Left colon (tissue), 2 donors: ENCODE data around the gene ZNF117. TPM values are rescaled to one million over a fixed set of nuclear protein-coding genes. Genes with fewer than 3 reads are reported as not detected.
A peak's percentile ranks its signal among the peaks of the same experiment; 100 is the strongest.
"Not testable (repeated sequence)": the region's sequence is repeated elsewhere in the genome, so short reads cannot be mapped to it uniquely, and the experiment has no call there.

Experiments
- ATAC-seq: fragments of 200-7000 bp; cut with Tn5 transposase; one replicate; pipeline ENCODE4 v1.9.1; 2020; ENCODE audit warnings: mild to moderate bottlenecking, moderate library complexity
- DNase-seq, 2 donors: peaks; one replicate each; pipeline ENCODE4 v3.0.0-alpha.2; 2020
- intact Hi-C, 2 donors: fragments of 100-400 bp; cut with DNase I in 1 of 2; cut with micrococcal nuclease in 1 of 2; formaldehyde crosslinking; loops; one replicate each; pipeline versions ENCODE4 v1.11.2 to v1.14.0; 2022; cut with DNase I, micrococcal nuclease
- long read RNA-seq: library from polyadenylated mRNA; unstranded; transcript quantifications from one replicate; pipeline ENCODE4 v2.0.0, GENCODE V29; 2021
- total RNA-seq, 2 donors: library from RNA; stranded (reverse); fragmentation: NEBNext Ultra II Directional; extraction: Animal tissue kit (Norgen Biotek cat#: 25700); gene quantifications; one replicate each; pipeline ENCODE4 v1.2.1, GENCODE V29; 2021
- donor health status: DM: no; HTN: no; CAD: no.
- donor health status: DM: yes; HTN: yes; CAD: no.

The ZNF117 gene
- total RNA-seq, result 1 to 10 TPM; 3.3 to 3.4 TPM
- long read RNA-seq, full-length matches to known transcripts, result 1 of 1 reads
- long read RNA-seq, partial matches to known transcripts, result 0 of 1 reads
- long read RNA-seq, other reads (novel, unspliced or antisense), result 0 of 1 reads

DNA sequence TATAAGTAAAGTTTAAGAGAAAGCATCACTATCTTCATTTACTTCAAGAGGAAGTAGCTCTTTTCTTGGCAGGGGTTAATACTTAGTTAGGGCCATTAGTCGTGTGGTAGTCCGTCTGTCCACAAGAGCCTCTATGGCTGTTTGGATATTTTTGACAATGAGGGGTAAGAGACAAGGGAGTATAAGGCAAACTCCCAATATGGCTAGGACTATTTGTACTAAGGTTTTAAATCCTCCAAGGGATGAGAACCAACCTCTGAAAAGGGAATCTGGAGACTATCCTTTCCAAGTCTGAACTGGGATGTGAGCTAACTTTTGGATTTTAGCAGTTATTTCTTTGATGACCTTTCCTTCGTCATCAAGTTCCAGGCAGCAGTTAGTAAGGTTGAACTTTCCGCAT, at the start of gene ZNF117:
TSS of gene ZNF117 (minus strand) at position 101 of the 400 bp plus-strand sequence.
- DNase-seq (no peak), ATAC-seq (no peak)
- intact Hi-C loops, result no loop called here

DNA sequence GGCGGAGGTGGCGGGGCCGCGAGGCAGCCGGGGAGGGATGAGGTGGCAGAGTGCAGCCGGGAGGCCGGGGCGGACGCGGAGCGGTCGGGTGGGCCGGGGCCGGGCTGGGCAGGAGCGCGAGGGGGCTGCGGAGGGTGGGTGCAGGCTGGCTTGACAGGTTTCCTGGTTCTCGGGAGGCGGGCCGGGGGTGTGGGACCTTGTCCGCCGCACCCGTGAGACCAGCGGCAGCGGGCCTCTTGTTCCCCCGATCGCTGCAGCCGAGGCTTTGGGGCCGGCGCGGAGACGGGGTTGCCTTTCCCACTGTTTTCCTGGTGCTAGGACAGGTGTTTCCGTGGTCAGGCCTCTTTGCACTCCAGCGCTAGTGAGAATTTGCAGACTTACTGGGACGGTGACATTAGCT, 47.9 kb upstream of the ZNF117 start:
- ATAC-seq (peak; percentile 46), DNase-seq (peak; percentile 36 to 60)
- intact Hi-C loops, result not testable (repeated sequence)

DNA sequence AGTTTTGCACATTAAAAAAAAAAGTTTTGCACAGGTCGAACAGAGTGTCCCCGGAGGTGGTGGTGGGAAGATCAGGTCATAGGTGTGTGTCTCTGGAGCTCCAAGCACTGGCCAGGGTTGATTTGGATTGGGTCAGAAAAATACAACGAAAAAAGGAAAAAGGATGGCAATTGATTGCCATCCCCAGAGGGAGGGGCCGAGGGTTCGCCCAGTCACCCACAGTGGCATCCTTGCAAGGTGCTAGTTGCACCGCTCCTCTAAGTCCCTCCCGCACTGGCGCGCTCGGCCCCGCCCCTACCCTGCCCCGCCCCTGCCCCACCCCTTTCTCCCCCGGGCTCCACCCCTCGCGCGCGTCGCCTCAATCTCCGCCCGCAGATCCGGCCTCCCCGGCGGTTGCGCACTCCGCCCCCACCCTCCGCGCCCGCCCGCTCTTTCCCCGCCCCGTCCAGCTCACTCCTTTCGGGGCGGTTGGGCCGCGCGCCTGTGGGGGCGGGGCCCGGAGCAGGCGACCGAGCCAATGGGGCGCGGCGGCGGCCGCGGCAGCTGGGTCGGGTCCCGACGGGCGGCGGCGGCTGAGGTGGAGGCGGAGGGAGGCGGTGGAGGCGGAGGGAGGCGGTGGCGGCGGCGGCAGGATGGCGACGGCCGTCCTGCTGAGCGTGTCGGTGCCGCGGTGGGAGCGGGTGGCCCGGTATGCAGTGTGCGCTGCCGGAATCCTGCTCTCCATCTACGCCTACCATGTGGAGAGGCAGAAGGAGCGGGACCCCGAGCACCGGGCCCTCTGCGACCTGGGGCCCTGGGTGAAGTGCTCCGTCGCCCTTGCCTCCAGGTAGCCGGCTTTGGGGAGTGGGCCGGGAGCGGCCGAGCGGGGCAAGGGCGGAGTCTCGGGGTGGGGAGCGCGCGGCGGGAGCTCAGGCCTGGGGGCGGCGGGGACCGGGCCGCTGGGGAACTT, 47.2 kb upstream of the ZNF117 start:
- intact Hi-C loops, result no loop called here
- DNase-seq, result peak; percentile 92 to 93
- ATAC-seq, result peak; percentile 92

DNA sequence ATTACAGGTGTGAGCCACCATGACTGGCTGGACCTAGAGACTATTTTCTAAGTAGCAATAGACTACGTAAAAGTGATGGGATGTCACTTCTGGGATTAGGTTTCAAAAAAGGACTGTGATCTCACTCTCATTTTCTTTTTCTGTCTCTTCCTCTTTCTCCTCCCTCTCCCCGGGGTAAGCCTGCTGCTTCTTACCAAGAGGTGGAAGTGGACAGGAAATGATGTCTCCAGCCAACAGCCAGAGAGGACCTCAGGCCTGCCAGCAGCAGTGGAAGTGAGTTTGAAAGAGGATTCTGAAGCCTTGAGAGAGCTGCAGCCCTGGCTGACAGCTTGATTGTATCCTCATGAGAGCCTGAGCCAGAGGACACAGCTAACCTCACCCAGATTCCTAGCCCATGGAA, 45.7 kb upstream of the ZNF117 start:
- DNase-seq, result peak in 1 of 2 donors; percentile 38
- intact Hi-C loops, result not testable (repeated sequence)

DNA sequence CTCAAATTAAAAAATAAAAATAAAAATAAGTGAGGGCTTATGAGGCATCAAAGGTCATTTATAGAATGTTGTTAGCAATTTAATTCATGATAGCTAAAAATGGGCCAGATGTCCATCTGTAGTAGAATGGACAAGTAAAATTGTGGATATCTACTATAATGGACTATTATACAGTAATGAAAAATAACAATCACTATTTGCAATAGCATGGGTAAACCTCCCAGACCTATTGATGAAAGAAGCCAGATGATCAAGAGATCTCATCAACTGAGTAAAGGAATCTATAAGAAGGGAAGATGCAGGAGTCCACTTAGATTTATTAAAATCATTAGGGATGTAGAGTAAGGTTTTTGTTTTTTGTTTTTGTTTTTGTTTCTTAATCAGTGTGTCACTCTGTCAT, 44.6 kb upstream of the ZNF117 start:
- ATAC-seq, result not testable (repeated sequence)

More for the DNA sequence above, 45.7 kb upstream of the ZNF117 start:
- ATAC-seq, result not testable (repeated sequence)

DNA sequence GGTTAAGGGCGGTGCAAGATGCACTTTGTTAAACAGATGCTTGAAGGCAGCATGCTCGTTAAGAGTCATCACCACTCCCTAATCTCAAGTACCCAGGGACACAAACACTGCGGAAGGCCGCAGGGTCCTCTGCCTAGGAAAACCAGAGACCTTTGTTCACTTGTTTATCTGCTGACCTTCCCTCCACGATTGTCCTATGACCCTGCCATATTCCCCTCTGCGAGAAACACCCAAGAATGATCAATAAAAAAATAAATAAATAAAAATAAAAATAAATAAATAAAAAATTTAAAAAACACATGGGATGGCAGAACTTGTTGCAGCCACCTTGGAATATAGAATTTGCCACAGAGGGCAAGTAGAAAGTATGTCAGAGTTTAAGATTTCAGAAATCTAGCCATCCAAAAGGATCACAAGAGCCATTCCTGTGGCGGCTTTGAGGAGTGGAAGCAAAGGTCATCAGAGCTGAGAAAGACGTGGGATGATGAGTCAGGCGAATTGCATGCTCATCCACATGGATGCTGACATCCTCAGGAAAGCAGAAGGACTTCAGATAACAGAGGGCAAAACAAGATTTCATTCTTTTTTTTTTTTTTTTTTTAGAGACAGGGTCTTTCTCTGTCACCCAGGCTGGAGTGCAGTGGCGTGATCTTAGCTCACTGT, 43.4 kb upstream of the ZNF117 start:
- ATAC-seq, DNase-seq, intact Hi-C loops: not testable (repeated sequence)

More for the DNA sequence above, 44.6 kb upstream of the ZNF117 start:
- intact Hi-C loops, DNase-seq: not testable (repeated sequence)

DNA sequence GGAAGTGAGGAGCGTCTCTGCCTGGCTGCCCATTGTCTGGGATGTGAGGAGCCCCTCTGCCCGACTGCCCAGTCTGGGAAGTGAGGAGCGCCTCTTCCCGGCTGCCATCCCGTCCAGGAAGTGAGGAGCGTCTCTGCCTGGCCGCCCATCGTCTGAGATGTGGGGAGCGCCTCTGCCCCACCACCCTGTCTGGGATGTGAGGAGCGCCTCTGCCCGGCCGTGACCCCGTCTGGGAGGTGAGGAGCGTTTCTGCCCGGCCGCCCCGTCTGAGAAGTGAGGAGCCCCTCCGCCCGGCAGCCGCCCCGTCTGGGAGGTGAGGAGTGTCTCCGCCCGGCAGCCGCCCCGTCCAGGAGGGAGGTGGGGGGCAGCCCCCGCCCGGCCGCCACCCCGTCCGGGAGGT, 42.6 kb upstream of the ZNF117 start:
- ATAC-seq, DNase-seq, intact Hi-C loops: not testable (repeated sequence)

DNA sequence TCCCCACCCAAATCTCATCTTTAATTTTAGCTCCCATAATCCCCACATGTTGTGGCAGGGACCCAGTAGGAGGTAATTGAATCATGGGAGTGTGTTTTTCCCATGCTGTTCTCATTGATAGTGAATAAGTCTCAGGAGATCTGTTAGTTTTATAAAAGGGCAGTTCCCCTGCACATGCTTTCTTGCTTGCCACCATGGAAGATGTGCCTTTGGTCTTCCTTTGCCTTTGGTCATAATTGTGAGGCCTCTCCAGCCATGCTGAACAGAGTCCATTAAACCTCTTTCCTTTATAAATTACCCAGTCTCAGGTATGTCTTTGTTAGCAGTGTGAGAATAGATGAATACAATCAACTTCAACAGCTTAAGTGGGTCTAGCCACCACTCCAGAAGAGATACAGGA, 34.2 kb upstream of the ZNF117 start:
- DNase-seq, intact Hi-C loops, ATAC-seq: not testable (repeated sequence)

DNA sequence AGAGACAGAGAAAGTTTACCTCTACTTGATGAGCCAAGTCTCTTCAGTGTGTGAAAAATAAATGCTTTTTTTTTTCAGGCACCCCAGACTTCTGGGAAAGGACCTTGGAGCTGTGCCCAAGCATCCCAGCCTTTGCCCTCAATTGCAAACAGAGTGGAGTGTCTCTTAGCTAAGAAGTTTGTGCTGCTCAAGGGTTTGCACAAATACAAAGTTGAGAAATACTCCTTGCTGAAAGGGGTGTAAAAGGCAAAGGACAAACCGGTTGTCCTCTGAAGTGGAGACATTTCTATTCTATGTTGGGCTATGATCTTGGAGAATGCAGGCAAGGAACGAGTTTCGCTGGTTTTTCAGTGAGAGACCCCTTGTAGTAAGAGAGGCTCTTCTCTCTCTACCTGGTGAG, 30.1 kb upstream of the ZNF117 start:
- intact Hi-C loops, DNase-seq, ATAC-seq: not testable (repeated sequence)

DNA sequence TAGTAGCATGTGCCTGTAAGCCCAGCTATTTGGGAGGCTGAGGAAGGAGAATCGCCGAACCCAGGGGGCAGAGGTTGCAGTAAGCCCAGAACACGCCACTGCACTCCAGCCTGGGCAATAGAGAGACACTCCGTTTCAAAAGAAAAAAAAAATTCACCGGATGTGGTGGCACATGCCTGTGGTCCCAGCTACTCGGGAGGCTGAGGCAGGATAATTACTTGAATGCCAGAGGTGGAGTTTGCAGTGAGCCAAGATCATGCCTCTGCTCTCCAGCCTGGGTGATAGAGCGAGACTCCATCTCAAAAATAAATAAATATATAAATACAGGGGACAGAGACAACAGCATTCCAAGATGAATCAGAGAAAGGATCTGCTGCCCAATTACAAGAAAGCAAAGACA, 19.0 kb upstream of the ZNF117 start:
- intact Hi-C loops, DNase-seq, ATAC-seq: not testable (repeated sequence)

DNA sequence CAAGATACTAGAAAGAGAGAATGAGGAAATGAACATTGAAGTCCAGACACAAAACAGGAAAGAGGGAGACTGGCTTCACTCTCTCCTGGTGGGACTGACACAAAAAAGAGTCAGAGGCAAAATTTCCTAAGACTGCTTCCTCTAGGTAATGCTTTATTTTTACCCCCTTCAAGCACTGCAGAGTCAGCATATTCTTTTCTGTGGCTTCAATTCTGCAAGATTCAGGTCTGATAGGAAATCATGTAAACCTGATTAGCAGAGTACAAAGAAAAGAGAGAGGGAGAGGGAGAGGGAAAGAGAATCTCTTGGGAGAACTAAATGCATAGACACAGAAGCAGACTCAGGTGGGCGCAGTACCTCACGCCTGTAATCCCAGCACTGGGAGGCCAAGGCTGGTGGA, 18.6 kb upstream of the ZNF117 start:
- ATAC-seq, DNase-seq, intact Hi-C loops: not testable (repeated sequence)

DNA sequence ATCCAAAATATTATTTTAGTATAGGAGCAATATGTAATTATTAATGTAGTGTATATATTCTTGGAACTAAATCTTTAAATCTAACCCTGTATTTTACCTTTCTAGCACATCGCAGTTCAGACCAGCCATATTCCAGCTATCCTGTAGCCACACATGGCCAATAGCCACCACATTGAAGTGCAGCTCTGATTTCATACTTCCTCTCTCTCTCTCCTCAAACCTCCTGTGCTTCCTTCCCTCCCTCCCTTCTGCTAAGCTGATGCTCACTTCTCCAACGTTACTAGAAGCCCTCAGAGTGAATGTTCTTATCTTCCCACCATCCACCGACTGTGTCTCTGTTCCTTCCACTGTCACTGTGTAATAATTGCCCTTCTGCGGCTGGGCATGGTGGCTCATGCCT, 16.2 kb upstream of the ZNF117 start:
- ATAC-seq, DNase-seq, intact Hi-C loops: not testable (repeated sequence)

DNA sequence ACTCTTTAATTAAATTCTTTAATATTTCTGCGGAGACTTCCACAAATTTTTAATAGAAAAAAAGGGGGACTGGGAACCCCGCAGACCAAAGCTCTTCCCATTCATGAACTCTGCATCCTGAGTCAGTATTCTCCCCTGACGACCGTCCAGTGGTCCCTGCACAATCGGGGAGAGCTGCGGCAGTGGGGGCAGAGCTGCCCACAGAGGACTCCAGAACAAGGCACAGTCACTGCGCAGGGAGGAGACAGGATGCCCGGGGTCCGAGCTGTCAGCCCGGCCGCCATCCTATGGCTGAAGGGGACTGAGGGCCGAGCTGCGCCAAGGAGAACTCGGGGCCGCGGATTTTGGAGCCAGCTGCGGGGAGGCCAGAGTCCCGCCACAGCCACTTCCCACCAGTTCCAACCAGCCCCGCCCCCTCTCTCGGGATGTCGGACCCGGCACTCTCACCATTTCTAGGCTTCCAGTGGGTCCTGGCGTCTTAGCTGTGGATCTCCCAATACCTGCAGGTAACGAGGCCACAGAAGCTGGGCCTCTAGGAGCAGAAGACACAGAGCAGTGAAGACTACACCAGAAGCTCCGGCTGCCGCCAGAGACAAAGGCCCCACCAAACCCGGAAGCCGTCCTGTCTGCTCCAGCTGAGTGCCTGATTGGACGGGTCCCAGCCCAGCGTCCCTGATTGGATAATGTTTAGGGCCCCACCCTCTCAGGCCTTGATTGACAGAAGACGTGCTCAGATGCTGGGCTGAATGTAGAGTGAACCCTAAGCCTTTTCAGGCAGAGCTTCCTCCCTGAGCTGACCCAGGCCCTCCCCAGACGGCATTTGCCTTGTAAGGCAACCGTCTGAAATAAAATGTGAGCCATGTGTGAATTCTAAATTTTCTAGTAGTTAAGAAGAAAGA, 15.5 kb upstream of the ZNF117 start, which contains the start of gene ERV3-1:
TSS of gene ERV3-1 (minus strand) at position 594 of the 899 bp plus-strand sequence. CDS start 13,661 bp downstream, outside the sequence.
- DNase-seq (peak; percentile 94 to 98), ATAC-seq (peak; percentile 100)
- intact Hi-C loops, result no loop called here

DNA sequence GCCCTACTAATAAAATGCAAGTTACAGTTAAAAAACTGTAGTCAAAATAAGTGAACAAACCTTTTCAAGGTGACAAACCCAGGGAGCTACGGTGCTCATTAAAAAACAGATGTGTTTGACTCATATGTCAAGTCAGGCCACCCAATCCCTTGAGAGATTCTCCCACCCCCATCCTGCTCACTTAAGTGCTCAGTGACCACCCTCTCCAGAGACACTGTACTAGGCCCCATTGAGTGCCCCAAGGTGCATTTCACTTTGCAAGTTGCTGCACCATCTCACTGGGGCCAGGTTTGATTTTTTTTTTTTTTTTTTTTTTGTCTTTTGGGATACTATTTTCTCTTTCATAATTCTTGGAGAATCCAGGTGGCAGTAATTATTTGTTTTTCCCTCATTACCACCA, 13.7 kb upstream of the ZNF117 start:
- DNase-seq, result no peak
- intact Hi-C loops, result no loop called here
- ATAC-seq, result no peak

DNA sequence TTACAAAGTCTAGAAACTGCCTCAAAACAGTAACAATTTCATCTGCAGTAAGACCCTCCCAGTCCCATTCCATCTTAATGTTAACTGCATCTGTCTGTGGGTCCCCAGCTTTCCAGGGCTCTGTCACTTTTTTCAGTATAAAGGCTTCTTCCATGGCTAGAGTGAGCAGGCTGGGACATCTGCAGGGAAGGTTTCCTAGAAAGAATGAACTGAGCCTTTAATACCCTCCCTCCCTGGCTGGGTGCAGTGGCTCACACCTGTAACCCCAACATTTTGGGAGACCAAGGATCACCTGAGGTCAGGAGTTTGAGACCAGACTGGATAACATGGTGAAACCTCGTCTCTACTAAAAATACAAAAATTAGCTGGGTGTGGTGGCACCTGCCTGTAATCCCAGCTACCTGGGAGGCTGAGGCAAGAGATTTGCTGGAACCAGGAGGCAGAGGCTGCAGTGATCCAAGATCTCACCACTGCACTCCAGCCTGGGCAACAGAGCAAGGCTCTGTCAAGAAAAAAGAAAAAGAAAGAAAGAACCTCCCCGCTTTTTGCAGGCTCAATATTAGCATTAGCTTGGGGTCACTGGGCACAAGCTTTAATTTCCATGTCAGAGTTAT, 12.2 kb upstream of the ZNF117 start:
- no peak for ATAC-seq
- intact Hi-C loops, result no loop called here
- no peak for DNase-seq

DNA sequence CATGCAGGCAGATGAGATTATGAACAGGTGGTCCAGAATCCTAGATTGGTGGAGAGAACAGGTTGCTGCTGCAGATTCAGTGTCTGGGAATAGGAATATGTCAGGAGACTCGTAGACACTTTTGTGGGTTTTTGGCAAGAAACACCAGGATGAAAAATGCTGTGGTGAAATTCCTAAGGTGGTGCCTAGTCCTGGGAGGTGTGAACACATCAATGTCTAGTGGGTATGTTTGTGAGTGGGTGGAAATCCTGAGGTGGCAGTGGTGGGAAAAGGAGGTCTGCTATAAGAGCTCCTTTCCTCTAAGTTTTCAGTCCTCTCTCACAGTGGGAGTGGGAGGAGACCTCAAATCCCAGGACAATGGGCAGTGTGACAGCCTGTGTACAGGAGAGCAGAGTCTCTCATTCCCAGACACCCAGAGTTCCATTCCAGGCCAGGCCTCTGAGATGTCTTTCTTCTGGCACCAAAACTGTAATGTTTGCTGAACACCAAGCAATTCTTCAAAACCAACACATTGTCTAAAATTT, 10.5 kb upstream of the ZNF117 start:
- no peak for ATAC-seq
- intact Hi-C loops, result no loop called here
- DNase-seq, result no peak

DNA sequence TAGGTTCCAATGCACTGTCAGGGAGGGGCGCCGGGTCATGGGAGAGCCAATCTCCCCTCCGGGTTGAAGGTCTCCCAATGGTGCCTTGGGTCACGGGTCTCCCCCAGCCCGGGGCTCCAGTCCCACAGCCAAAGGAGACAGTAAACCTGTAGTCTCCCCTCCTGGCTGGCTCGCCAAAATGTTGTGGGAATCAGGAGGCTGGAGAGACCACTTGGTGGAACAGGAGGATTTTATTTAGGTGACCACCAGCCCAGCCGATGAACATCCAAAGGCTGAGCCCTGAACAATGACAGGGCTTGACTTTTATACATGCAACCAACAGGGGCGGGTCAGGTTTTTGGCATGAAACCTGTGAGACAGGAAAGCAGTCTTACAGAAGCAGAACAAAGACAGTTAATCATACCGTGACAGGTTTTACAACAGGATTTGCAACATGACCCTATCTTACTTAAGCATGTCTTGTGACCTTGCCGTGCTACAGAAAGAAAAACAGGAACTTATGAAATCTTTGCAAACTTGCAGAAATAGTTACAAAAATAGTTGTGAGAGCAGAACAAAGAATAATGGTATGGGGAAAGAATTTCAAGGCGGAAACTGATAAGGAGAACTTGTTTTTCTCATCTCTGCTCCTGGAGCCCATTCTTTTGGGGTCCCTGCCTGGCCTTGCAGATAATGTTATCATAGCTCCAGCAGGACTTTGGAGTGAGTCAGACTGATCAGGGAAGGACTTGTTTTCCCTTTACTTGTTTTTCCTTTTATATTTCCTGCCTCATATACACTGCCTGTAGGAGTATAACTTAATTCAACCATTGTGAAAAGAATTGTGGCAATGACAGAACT, 8.5 kb upstream of the ZNF117 start:
- intact Hi-C loops, result no loop called here
- DNase-seq (no peak), ATAC-seq (no peak)
